GM18867 (cell line): Measurements from ENCODE around the gene DLX3.

Experiments
- ATAC-seq: cut with Tn5 transposase; IDR thresholded peaks from one replicate; pipeline ENCODE4 v1.9.1; 2021; ENCODE audit warnings: mild to moderate bottlenecking, moderate library complexity; ENCODE audit not compliant: unreplicated experiment

The DLX3 gene

GRCh38 chr17:49992933-49993422, 2.0 kb downstream of the DLX3 start:
- ATAC-seq: no peak

- no peak for ATAC-seq
Observed at GRCh38 chr17:49992191-49992932, 2.7 kb downstream of the DLX3 start.

- ATAC-seq: no peak
Observed at GRCh38 chr17:49991409-49991808, 3.6 kb downstream of the DLX3 start.

GRCh38 chr17:49990921-49991320, 4.1 kb downstream of the DLX3 start:
- no peak for ATAC-seq

- no peak for ATAC-seq
Observed at GRCh38 chr17:49990331-49990730, 4.7 kb downstream of the DLX3 start.

GRCh38 chr17:49989518-49989880, 5.5 kb downstream of the DLX3 start:
- ATAC-seq: no peak

GRCh38 chr17:49987681-49988441, 7.2 kb downstream of the DLX3 start:
- no peak for ATAC-seq

- no peak for ATAC-seq
Observed at GRCh38 chr17:49987290-49987585, 7.8 kb downstream of the DLX3 start.

GRCh38 chr17:49986396-49987289, 8.4 kb downstream of the DLX3 start:
- ATAC-seq: no peak

GRCh38 chr17:49985310-49985990, 9.6 kb downstream of the DLX3 start:
- no peak for ATAC-seq

GRCh38 chr17:49984776-49985175, 10.2 kb downstream of the DLX3 start:
- no peak for ATAC-seq

GRCh38 chr17:49984283-49984682, 10.7 kb downstream of the DLX3 start:
- ATAC-seq: no peak

GRCh38 chr17:49980703-49981197, 14.3 kb downstream of the DLX3 start:
- ATAC-seq: no peak

- no peak for ATAC-seq
Observed at GRCh38 chr17:49979748-49980479, 15.1 kb downstream of the DLX3 start.

GRCh38 chr17:49978501-49978900, 16.5 kb downstream of the DLX3 start:
- ATAC-seq: no peak

GRCh38 chr17:49977463-49978389, 17.3 kb downstream of the DLX3 start:
- no peak for ATAC-seq

GRCh38 chr17:49976828-49977202, 18.2 kb downstream of the DLX3 start:
- no peak for ATAC-seq

- ATAC-seq: no peak
Observed at GRCh38 chr17:49976163-49976827, 18.7 kb downstream of the DLX3 start.
